K562 (cell line): Measurements from ENCODE around the gene SLC27A2. TPM values are rescaled to one million over a fixed set of nuclear protein-coding genes. Genes with fewer than 3 reads are reported as not detected.

Experiments used
- ARID2 ChIP-seq: fragments of 450-650 bp; IDR thresholded peaks from 2 replicates; pipeline ENCODE4 v1.6.1; 2017; ENCODE audit warnings: antibody characterized with exemption, mild to moderate bottlenecking
- ATF6 ChIP-seq: sonication (generic); formaldehyde crosslinking; IDR thresholded peaks from 2 replicates; pipeline ENCODE4 v1.4.0; 2020; ENCODE audit warnings: mild to moderate bottlenecking, missing genetic modification reagents
- CAMTA2 ChIP-seq: fragments of 250-450 bp; sonication (Bioruptor Pico); conservative IDR thresholded peaks from 2 replicates; pipeline ENCODE4 v1.5.1; 2022
- CTBP1 ChIP-seq: fragments of 450-650 bp; IDR thresholded peaks from 2 replicates; pipeline ENCODE4 v1.6.1; 2016; ENCODE audit warnings: borderline replicate concordance
- ESRRB ChIP-seq: fragments of 250-450 bp; sonication (Bioruptor Pico); IDR thresholded peaks from 2 replicates; pipeline ENCODE4 v1.5.0; 2020; ENCODE audit warnings: mild to moderate bottlenecking, moderate library complexity, borderline replicate concordance
- FOSL1 ChIP-seq: fragments of 200-800 bp; sonication (Bioruptor generic); conservative IDR thresholded peaks from 2 replicates; pipeline ENCODE4 v1.6.1; 2016; ENCODE audit warnings: missing genetic modification characterization, missing compliant biosample characterization
- HDAC6 ChIP-seq: IDR thresholded peaks from 2 replicates; pipeline ENCODE4 v1.6.1; 2012; ENCODE audit warnings: low read depth, mild to moderate bottlenecking, control low read depth, inconsistent platforms, low read length, moderate library complexity
- JUNB ChIP-seq: fragments of 450-650 bp; formaldehyde crosslinking; conservative IDR thresholded peaks from 2 replicates; pipeline ENCODE4 v1.4.0; 2020; ENCODE audit warnings: mild to moderate bottlenecking
- KDM4B ChIP-seq, 2 experiments: fragments of 450-650 bp in 1 of 2; sonication (generic) in 1 of 2; IDR thresholded peaks; 2 replicates each; pipeline ENCODE4 v1.6.1; 2016 to 2017; ENCODE audit warnings: borderline replicate concordance in 2 of 2, antibody characterized with exemption in 1 of 2, low read depth in 1 of 2, mild to moderate bottlenecking in 1 of 2
- NEUROD1 ChIP-seq: fragments of 150-350 bp; IDR thresholded peaks from 2 replicates; pipeline ENCODE4 v1.6.1; 2014; ENCODE audit warnings: borderline replicate concordance, low read length, low read depth; ENCODE audit not compliant: partially characterized antibody
- PBX2 ChIP-seq, 2 experiments: IDR thresholded peaks in 1 of 2; conservative IDR thresholded peaks in 1 of 2; 2 replicates each; pipeline ENCODE4 v1.6.1; 2016; ENCODE audit warnings: low read depth in 2 of 2, mild to moderate bottlenecking in 1 of 2, missing compliant biosample characterization in 1 of 2, missing genetic modification characterization in 1 of 2, moderate library complexity in 1 of 2
- PKNOX1 ChIP-seq: fragments of 450-650 bp; IDR thresholded peaks from 2 replicates; pipeline ENCODE4 v1.6.1; 2016
- SMARCA4 ChIP-seq: fragments of 450-650 bp; IDR thresholded peaks from 2 replicates; pipeline ENCODE4 v1.6.1; 2016
- SOX6 ChIP-seq: fragments of 450-650 bp; IDR thresholded peaks from 2 replicates; pipeline ENCODE4 v1.6.1; 2014; ENCODE audit warnings: mild to moderate bottlenecking
- TBL1XR1 ChIP-seq, 2 experiments: IDR thresholded peaks; 2 replicates each; pipeline ENCODE4 v1.6.1; 2012; ENCODE audit warnings: improper control_type of control experiment in 2 of 2, low read length in 2 of 2, mild to moderate bottlenecking in 1 of 2
- TCF7 ChIP-seq: sonication (generic); IDR thresholded peaks from 2 replicates; pipeline ENCODE4 v1.6.1; 2016; ENCODE audit warnings: antibody characterized with exemption, borderline replicate concordance
- ZNF24 ChIP-seq: fragments of 450-650 bp; IDR thresholded peaks from 2 replicates; pipeline ENCODE4 v1.6.1; 2016
- ZNF311 ChIP-seq: fragments of 250-450 bp; sonication (Bioruptor Pico); IDR thresholded peaks from 2 replicates; pipeline ENCODE4 v1.4.0; 2020; ENCODE audit warnings: mild to moderate bottlenecking, moderate library complexity
- polyA plus RNA-seq, 8 experiments: library from polyadenylated mRNA; depleted of rRNA in 4 of 8; stranded (reverse) in 5 of 8; unstranded in 3 of 8; fragments of >200 nt; fragmentation: Nextera tagmentation in 2 of 8; fragmentation: Illumina TruSeq in 1 of 8; extraction: Ambion mirVana in 2 of 8; extraction: Trizol in 1 of 8; gene quantifications; 2 replicates each; pipeline versions ENCODE4 v1.2.1 to v1.2.3, GENCODE V29; 2011 to 2014; ENCODE audit warnings: inconsistent platforms in 1 of 8, missing spikeins in 1 of 8
- total RNA-seq, 7 experiments: library from RNA; depleted of rRNA in 6 of 7; stranded (reverse); fragments of >200 nt in 6 of 7; fragmentation: Illumina TruSeq in 2 of 7; extraction: Trizol in 2 of 7; gene quantifications; 2 replicates each; pipeline versions ENCODE4 v1.2.1 to v1.2.3, GENCODE V29; 2011 to 2021; ENCODE audit warnings: low replicate concordance in 1 of 7
- TF ChIP-seq, protein P1 (sequence below): sonication (generic); formaldehyde crosslinking; IDR thresholded peaks from 2 replicates; pipeline ENCODE4 v1.8.0; 2022; ENCODE audit warnings: missing genetic modification reagents, mild to moderate bottlenecking, borderline replicate concordance
- TF ChIP-seq, protein P2 (sequence below): fragments of 450-650 bp; formaldehyde crosslinking; IDR thresholded peaks from 2 replicates; pipeline ENCODE4 v1.4.0; 2022; ENCODE audit warnings: missing genetic modification characterization

SLC27A2 gene
- total and polyA plus RNA-seq, 9 of the 15 experiments (the other 6 are each of a cell fraction or from before 2014, with no cell fraction given) = 4.9 to 38.0 (median 22.7) TPM

- TF ChIP-seq, protein P1, sequence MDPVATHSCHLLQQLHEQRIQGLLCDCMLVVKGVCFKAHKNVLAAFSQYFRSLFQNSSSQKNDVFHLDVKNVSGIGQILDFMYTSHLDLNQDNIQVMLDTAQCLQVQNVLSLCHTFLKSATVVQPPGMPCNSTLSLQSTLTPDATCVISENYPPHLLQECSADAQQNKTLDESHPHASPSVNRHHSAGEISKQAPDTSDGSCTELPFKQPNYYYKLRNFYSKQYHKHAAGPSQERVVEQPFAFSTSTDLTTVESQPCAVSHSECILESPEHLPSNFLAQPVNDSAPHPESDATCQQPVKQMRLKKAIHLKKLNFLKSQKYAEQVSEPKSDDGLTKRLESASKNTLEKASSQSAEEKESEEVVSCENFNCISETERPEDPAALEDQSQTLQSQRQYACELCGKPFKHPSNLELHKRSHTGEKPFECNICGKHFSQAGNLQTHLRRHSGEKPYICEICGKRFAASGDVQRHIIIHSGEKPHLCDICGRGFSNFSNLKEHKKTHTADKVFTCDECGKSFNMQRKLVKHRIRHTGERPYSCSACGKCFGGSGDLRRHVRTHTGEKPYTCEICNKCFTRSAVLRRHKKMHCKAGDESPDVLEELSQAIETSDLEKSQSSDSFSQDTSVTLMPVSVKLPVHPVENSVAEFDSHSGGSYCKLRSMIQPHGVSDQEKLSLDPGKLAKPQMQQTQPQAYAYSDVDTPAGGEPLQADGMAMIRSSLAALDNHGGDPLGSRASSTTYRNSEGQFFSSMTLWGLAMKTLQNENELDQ (CRISPR knock-in tag) = no peak
- TF ChIP-seq ZNF311 (CRISPR knock-in tag) (no peak), CAMTA2 (no peak), TBL1XR1 (IDR thresholded peaks at IDR 0.05; ENCODE audit: low read length in 2 of 2) (no peak), HDAC6 (no peak), SMARCA4 (peak; percentile 91), KDM4B (IDR thresholded peaks at IDR 0.05; ENCODE audit: borderline replicate concordance in 2 of 2, low read depth in 1 of 2) (no peak), PKNOX1 (peak; percentile 96), ATF6 (CRISPR knock-in tag) (no peak), NEUROD1 (peak; percentile 38), FOSL1 (tag) (peak; percentile 100), PBX2 (CRISPR knock-in tag; IDR thresholded peaks at IDR 0.05; ENCODE audit: low read depth) (peak; percentile 87), PBX2 (tag; conservative IDR thresholded peaks at IDR 0.05; ENCODE audit: low read depth) (peak; percentile 97), JUNB (peak; percentile 83), CTBP1 (peak; percentile 97), ZNF24 (0 out of 2 replicates have a peak, but pooled peaks have one; percentile 10), ARID2 (no peak), SOX6 (peak; percentile 52), TCF7 (no peak), ESRRB (CRISPR knock-in tag) (no peak)
- TF ChIP-seq, protein P2, sequence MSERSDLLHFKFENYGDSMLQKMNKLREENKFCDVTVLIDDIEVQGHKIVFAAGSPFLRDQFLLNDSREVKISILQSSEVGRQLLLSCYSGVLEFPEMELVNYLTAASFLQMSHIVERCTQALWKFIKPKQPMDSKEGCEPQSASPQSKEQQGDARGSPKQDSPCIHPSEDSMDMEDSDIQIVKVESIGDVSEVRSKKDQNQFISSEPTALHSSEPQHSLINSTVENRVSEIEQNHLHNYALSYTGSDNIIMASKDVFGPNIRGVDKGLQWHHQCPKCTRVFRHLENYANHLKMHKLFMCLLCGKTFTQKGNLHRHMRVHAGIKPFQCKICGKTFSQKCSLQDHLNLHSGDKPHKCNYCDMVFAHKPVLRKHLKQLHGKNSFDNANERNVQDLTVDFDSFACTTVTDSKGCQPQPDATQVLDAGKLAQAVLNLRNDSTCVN = no peak
Measured at GRCh38 chr15:50137330-50137761, 44.6 kb upstream of the SLC27A2 start (continued).
